Activated CD4-positive, alpha-beta T cell treated with anti-CD3 and anti-CD28 coated beads for 48 hours (primary cell): ENCODE measurements around the gene FOXQ1.
"Not testable (repeated sequence)": the region's sequence is repeated elsewhere in the genome, so short reads cannot be mapped to it uniquely, and the experiment has no call there.

Source experiments
- DNase-seq: peaks from one replicate; pipeline ENCODE4 v3.0.0-alpha.2; 2020

Gene FOXQ1

DNA sequence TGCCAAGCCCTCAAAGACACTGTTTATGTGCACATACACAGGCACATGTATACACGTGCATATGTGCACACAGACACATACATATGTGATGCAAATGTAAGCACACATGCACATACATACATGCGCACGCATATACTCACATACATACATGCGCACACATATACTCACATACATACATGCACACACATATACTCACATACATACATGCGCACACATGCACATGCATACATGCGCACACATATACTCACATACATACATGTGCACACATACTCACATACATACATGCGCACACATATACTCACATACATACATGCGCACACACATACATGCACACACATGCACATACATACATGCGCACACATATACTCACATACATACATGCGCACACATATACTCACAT lies 20.5 kb upstream of the FOXQ1 start:
- no peak for DNase-seq

- no peak for DNase-seq
Measured at GRCh38 chr6:1295420-1295819, 16.5 kb upstream of the FOXQ1 start.

GRCh38 chr6:1296079-1296478 lies 15.8 kb upstream of the FOXQ1 start:
- DNase-seq = no peak

GRCh38 chr6:1296542-1296941 lies 15.4 kb upstream of the FOXQ1 start:
- DNase-seq = no peak

DNA sequence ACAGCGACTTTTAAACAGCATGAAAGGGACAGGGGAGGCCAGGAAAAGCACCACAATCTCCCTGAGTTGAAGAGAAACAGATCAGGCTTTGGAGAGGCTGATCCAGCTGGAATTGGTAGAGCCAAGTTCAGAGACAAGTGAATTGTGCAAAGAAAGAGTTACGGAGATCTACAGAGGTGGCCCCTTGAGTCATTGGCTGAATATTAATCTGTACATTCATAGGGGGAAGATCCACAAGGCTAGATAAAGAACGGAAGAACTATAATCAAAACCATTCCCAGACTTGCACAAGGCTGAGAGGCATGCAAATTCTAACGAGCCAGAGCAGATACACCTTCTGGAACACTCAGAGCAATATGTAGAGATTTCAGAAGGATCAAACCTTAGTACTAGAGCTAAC lies 14.2 kb upstream of the FOXQ1 start:
- no peak for DNase-seq

GRCh38 chr6:1298768-1299167 lies 13.1 kb upstream of the FOXQ1 start:
- no peak for DNase-seq

DNA sequence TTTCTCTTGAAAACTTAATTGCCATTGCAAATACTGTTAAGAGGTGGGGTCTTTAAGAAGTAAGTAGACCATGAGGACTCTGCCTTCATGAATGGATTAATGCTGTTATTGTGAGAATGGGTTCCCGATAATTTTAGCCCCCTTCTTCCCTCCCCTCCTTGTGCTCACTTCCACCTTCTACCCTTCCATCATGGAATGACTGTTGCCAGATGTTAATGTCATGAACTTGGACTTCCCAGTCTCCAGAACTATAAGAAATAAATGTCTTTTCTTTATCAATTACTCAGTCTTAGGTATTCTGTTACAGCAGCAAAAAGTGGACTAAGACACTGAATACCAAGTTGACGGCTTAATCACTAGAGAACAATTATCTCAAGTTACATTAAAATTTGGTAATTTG lies 5.8 kb upstream of the FOXQ1 start:
- no peak for DNase-seq

DNA sequence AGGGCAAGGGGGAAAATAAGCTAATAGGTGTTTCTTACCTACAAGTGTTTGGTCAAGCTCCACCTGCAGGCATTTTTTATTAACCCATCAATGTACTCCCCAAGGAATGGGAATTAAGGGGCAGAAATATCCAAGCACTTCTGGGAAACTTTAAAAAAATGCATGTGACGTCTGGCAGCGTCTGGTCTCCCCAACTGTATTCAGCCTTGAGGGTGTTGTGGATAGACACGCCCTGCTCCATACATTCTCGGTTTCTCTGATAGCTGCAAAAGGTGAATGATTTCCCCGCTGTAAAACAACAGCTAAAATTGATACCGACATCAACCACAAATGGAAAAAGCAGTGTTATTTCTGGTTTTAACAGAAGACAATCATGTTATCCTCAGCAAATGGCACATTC lies 2.5 kb upstream of the FOXQ1 start:
- DNase-seq = no peak

GRCh38 chr6:1310628-1311399 lies 1.1 kb upstream of the FOXQ1 start:
- DNase-seq = no peak

DNA sequence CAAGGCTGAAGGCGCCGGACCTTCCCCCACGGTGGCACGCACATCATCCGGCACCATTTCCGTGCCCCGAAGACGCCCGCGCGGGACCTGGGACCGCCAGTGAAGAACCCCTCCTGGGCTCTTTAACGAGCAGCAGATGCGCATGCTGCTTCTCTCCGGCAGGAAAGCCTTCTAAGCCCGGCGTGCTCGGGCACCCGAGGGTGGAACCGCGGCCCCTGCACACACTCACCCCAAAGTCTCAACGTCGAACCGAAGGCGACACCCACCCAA lies 240 bp downstream of the FOXQ1 start:
- DNase-seq = peak; percentile 19

DNA sequence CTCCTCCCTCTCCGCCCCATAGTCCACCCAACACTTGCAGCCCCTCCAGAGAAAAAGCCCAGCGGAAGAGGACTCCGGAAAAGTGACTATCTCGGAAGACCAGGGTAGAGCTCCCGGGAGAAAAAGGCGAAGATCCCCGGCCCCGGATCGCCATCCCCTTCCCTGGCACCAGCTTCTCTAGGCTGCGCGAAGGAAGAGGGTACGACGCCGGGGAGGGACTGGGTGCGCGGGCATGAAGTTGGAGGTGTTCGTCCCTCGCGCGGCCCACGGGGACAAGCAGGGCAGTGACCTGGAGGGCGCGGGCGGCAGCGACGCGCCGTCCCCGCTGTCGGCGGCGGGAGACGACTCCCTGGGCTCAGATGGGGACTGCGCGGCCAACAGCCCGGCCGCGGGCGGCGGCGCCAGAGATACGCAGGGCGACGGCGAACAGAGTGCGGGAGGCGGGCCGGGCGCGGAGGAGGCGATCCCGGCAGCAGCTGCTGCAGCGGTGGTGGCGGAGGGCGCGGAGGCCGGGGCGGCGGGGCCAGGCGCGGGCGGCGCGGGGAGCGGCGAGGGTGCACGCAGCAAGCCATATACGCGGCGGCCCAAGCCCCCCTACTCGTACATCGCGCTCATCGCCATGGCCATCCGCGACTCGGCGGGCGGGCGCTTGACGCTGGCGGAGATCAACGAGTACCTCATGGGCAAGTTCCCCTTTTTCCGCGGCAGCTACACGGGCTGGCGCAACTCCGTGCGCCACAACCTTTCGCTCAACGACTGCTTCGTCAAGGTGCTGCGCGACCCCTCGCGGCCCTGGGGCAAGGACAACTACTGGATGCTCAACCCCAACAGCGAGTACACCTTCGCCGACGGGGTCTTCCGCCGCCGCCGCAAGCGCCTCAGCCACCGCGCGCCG lies 822 bp downstream of the FOXQ1 start:
- peak; percentile 30 for DNase-seq

DNA sequence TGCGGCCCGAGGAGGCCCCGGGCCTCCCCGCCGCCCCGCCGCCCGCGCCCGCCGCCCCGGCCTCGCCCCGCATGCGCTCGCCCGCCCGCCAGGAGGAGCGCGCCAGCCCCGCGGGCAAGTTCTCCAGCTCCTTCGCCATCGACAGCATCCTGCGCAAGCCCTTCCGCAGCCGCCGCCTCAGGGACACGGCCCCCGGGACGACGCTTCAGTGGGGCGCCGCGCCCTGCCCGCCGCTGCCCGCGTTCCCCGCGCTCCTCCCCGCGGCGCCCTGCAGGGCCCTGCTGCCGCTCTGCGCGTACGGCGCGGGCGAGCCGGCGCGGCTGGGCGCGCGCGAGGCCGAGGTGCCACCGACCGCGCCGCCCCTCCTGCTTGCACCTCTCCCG lies 1.5 kb downstream of the FOXQ1 start:
- DNase-seq = no peak

GRCh38 chr6:1313767-1314503 lies 2.0 kb downstream of the FOXQ1 start:
- DNase-seq = peak; percentile 55

DNA sequence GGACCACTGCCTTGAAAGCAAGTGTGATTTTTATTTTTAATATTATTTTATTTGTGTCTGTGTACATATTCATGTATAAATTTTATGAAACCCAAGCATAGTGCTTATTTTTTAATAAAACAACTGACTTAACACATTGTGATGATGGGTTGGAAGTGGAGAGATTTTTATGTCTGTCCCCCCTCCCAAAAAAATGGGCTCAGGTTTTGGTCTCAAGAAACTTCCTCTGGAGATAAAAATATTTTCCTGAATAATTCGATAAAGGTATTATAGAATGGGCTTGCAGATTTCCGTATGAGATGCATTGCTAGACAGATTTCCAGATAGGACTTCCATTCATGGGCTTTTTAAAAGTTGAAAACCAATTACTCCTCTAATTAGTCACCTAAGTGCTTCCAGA lies 2.7 kb downstream of the FOXQ1 start:
- no peak for DNase-seq

DNA sequence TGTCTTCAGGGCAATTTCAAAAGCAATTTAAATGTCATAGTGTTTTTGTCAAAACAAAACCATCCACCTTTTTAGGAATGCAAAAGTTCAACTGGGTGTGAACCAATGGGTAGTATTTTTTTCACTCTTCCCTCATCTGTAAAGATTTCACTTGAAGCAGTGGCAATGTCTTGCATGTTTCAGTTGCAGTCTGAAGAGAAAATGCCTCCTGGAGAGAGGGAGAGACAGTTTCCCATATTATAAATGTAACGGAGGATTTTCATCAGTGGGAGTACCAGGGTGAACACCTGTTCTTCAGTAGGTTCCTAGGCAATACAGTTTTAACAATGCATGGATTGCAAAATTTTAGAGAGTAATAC lies 3.3 kb downstream of the FOXQ1 start:
- DNase-seq = no peak

GRCh38 chr6:1315560-1316386 lies 3.9 kb downstream of the FOXQ1 start:
- no peak for DNase-seq

DNA sequence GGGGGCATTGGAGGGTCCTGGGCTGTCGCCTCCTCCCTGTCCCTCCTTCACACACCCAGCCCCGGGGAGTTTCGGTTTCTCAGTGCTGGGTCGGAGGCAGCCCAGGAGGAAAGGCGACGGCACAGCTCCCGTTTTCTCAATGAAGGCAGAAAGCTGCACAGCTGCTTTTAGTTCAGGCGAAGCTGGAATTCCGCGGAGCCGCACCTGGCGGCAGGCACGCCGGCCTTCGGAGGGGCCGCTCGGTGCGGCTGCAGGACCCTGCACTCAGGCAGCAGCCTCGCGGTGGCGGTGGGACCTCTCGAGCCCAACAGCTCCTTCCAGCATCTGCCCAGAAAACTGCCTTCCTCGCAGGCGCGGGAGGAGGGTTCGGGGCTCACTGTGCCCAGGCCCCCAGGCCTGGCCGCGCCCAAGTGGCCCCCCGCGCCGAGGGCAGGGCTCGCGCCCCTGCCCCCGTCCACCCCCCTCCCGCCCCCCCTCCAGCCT lies 4.6 kb downstream of the FOXQ1 start:
- peak; percentile 12 for DNase-seq

- DNase-seq = no peak
Measured at GRCh38 chr6:1317302-1317815, 5.5 kb downstream of the FOXQ1 start.

- no peak for DNase-seq
Measured at GRCh38 chr6:1318036-1318435, 6.1 kb downstream of the FOXQ1 start.

GRCh38 chr6:1318584-1318983 lies 6.7 kb downstream of the FOXQ1 start:
- not testable (repeated sequence) for DNase-seq

DNA sequence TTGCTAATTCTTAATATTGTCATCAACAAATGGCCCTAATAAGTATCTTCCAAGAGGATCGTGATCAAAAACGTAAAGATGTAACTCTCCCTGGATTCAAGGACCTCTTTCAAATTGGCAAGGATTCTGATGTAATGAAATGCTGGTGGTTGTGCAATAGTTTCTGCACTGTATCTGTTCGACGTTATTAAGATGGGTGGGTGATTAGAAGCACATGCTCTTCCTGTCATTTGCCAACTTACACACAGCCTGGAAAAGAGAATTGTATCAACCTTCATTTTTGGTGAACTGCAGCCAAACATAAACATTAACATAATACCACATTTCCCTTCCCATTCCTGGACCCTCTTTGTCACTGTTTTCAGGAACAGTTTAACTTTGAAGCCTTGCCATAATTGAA lies 9.8 kb downstream of the FOXQ1 start:
- DNase-seq = no peak

DNA sequence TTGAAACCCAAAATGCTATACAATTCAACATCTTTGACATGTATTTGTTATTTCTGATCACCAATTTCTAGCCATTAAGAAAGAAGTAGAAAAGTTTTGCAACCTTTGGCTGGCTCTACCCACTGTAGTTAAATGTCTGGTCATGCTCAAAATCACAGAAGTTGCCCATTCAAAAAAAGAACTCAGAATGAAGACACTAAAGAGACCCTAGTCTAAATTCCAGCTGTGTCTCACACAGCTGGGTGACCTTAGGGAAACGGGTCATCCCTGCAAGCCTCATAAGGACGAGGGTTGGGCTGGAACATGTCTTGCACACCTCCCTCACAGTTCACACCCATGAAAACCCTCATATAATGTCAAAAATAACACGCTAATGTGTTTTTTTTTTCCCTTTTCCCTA lies 10.3 kb downstream of the FOXQ1 start:
- no peak for DNase-seq
